Measurements from ENCODE around the gene RSL1D1.
"Not testable (repeated sequence)": the region's sequence is repeated elsewhere in the genome, so short reads cannot be mapped to it uniquely, and the experiment has no call there.

The RSL1D1 gene

DNA sequence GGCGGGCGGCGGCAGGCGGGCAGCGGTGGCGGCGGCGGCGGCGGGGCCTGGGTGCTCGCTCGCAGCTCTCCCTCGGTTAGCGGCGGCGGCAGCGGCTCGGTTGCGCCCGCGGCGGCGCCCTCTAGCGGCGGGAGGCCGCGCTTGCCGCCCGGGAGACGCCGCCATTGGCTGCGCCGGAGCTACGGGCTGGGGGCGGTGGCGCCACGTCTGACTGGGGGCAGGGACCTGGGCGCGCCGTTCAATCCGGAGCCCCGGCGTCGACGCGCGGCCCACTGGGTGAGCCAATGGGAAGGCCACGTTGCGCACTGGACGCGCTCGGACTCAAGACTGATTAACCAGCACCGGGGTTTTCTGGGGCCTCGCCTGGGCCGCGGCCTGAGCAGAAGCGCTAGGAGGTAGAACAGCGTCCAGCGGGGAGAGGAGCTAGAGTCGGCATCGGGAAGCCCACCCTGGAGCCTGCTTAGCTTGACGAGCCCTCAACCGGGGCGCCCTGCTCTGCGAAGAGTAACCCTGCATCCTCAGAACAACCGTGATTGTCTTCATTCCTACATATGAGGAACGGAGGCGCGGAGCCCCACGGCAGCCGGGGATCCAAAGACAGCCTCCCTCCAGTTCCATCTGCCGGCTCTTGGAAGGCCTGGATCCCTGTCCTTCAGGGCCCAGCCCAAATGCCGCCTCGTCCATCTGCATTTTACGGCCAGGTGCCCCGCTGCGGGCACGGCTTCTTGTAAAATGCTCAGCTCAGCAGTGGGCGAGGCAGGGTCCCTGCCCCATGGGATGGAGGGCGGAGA is 54.0 kb downstream of the RSL1D1 start, which contains the start of gene ZC3H7A:
Gene ZC3H7A (minus strand): TSS at position 93 of the 791 bp plus-strand sequence. CDS start 14,904 bp downstream, outside the sequence.
- DNase-seq, result peak; percentile 98

DNA sequence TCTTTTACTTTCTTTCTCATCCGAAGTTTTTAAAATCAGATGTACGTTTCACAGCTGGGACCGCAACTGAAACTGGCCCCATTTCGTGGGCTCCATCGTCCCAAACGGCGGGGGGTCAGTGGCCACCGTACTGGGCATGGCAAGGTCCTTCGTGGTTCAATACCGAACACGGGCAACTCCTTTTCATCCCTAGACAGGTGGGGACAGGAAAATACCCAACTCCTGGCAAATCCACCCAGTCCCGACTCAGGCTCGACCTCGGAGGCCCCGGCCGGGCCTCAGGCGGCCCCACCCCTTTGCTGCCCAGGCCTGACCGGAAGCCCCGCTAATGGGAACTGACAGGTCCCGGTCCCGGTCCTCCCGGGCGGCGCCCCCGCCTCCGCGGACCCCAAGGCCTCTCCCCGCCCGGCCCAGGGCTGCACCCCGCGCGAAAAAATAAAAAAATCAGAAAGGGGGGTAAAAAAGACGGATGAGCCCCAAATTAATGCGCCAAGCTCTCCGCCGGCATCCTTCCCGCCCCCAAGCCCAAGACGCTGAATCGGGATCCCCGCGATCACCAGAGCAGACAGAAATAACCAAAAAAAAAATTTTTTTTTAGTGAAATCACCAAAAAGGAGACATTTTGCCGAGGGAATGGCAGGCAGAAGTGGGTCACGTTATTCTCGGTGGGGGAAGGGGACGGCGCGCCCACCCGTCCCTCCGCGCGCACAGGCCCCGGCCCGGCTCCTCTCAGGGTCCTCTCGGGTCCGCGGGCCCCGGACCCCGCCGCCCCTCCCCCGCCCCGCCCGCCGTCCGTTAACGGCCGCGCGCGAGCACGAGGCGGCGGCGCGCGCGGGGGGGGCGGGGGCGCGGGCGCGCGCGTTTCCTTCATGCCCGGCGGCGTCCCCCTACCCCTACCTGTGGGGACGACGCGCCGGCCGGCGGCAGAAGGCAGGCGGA is 54.8 kb downstream of the RSL1D1 start:
- peak; percentile 40 for DNase-seq

DNA sequence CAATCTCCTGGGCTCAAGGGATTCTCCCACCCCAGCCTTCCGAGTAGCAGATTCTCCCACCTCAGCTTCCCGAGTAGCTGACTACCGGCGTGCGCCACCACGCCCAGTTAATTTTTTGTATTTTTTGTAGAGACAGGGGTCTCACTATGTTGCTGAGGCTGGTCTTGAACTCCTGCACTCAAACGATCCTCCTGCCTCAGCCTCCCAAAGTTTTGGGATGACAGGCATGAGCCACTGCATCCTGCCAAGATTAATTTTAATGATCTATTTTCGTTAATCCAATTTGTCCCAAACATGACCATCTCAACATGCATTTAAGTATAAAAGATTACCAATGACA is 55.5 kb downstream of the RSL1D1 start:
- DNase-seq, result no peak

DNA sequence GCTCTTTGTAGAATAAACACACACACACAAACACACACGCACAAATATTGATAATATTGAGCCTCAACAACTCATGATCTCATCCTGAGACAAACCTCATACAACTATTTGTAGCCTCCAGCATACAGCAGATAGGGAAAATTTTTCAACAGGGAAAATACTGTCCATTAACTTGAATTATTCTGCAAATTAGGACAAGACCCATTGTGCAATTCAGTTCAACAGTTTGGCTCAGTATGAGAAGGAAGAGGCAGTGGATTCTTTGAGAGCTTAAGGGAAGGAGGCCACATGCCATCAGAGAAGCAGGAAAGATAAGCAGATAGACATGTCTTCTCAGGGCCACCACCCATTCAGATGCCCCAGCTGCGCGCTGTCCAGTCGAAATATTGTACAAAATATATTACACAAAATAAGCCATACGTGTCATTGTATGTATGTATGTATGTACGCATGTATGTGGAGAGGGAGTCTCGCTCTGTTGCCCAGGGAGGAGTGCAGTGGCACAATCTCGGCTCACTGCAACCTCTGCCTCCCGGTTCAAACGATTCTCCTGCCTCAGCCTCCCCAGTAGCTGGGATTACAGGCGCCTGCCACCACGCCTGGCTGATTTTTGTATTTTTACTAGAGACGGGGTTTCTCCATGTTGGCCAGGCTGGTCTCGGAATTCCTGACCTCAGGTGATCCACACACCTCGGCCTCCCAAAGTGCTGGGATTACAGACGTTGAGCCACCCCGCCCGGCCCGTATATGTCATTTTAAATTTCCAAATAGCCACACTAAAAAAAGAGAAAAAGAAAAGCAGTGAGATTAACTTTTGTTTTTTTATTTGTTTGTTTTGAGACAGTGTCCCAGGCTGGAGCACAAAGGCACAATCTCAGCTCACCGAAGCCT is 56.1 kb downstream of the RSL1D1 start:
- DNase-seq, result no peak

DNA sequence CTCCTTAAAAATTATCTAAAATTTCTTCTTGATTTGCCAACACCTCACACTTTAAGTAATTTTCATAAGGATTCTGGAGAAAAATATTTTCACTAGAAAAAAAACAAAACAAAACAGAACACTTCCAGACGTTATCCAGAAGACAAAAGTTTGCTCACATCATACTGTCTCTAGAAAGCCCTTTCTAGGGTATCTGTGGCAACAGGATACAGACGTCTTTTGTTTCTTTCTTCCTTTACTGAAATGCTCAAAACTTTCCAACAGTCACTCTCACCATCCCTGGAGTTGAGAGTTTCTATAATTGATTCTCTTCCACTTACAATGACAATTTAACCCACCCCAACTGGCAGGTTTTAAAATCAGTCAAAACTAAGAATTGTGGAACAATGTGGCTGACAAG is 56.9 kb downstream of the RSL1D1 start:
- DNase-seq, result no peak

DNA sequence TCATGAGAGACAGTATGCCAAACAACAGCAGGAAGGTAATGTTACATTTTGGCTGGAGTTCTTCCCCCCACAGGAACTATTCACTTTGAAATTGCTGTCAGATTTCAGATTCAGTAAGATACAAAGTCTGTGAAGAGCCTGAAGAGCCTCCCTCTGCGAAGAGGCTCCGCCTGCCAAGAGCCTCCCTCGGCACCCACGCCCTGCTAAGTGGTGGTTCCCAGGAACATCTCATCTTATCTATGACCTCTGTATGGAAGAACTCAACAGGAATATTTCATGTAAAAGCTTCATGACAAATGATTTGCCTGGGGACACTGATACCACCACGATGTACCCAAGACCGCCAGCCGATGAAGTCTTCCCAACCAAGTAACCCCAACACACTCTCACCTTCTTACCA is 57.5 kb downstream of the RSL1D1 start:
- DNase-seq, result no peak

DNA sequence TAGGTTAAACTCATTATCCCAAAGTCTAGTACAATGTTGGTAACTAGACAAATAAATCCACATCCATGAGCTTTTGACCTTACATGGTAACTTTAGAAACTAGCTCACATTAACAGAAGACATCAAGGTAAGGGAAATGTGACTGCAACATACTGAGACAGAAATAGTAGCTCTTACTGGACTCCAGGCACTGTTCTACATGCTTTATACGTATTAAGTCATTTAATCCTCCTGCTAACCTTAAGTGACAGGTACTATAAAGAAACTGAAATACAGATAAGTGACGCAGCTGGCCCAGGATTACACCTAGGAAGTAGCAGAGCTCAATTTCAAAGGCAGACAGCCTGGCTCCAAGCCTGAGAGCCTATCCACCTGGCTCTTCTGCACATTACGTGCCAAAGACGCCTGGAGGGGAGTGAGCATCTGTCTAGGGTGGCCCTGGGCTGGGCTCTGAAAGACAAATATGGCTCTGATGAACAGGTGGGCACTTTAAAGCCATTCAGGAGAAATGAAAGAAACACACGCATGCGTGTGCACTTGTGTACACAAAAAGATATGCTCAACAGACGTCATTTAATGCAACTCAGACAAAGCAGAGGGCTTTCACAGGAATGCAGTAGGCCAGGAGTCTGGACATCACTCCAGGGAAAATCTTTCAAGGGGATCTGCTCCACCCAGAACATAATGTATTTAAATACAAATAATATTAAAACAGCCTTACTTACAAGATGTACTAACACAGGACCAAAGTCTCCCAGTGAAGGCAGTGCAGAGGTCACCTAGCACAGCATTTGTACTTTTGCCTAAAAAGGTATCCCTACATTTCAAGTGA is 58.7 kb downstream of the RSL1D1 start:
- DNase-seq, result no peak

DNA sequence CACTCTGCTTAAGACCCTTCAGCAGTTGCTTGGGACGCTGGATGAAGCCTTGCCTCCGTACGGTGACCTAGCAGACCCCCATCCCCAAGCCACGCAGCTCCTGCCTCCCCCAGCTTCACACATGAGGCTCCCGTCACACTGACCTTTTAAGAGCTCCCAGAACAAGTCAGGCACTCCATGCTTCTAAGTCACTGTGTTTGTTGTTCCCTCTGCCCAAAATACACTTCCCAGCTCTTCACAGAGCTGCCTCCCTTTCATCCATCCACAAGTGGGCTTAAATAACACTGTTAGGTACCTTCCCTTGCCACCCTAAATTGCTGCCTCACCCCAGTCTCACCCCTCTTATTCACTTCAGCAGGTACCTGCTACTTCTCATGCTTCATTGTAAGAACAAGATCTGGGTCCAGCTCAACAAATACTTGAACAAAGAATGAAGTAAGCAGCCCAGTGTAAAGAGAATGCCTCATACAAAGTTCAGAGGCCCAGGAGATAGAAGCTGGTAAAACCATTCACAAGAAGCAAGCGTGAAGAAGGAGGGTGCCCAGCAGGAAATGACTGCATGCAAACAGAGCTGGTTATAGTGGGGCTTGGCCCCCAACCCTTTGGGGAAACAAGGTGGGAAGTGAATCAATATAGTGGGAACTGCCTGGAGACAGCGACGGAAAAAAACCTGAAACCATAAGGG is 60.1 kb downstream of the RSL1D1 start:
- no peak for DNase-seq

DNA sequence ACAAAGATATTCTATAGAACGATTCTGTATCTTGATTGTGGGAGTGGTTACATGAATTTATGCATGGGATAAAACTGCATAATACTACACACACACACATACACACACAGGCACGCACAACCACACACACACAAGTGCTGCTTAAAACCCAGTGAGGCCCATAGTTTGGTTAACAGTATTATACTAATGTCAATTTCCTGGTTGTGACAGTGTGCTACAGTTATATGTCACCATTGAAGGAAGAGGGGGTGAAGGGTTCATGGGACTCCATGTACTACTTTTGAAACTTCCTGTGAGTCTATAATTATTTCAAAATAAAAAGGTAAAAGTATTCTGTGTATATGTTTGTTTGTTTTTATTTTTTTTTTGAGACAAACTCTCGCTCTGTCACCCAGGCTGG is 62.4 kb downstream of the RSL1D1 start:
- DNase-seq, result no peak

DNA sequence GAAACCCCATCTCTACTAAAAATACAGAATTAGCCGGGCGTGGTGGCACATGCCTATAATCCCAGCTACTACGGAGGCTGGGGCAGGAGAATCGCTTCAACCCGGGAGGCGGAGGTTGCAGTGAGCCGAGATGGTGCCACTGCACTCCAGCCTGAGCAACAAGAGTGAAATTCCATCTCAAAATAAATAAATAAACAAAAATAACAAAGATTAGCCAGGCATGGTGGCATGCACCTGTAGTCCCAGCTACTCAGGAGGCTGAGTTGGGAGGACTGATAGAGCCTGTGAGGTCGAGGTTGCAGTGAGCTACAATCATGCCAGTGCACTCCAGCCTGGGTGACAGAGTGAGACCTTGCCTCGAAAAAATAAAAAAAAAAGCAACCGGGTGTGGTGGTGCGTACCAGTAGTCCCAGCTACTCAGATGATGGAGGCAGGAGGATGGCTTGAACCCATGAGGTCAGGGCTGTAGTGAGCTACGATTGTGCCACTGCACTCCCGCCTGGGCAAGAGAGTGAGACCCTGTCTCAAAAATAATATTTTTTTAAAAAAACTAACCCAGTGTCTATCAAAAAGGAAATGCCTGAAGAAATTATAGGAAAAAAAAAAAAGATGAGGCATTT is 66.3 kb downstream of the RSL1D1 start:
- not testable (repeated sequence) for DNase-seq

DNA sequence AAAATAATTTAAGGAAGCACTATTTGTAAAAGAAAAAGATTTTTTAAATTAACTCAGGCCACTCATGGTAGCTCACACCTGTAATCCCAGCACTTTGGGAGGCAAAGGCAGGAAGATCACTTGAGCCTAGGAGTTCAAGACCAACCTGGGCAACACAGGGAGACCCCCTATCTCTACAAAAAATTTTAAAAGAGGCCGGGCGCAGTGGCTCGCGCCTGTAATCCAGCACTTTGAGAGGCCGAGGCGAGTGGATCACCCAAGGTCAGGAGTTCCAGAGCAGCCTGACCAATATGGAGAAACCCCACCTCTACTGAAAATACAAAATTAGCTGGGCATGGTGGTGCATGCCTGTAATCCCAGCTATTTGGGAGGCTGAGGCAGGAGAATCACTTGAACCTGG is 67.0 kb downstream of the RSL1D1 start:
- not testable (repeated sequence) for DNase-seq

DNA sequence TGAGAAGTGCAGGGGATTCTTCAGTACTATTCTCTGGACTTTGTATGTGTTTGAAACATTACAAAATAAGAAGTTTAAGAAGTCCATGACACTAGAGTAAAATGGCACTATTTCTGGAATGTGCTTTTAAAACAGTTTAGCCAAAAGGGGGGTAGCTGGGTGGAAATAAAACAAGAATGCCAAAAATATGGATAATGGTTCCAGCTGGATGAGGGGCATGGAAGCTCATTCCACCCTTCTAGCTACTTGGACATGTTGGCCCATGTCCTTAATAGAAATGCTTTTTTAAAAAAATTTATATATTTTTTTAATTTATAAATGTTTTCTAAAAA is 67.3 kb downstream of the RSL1D1 start:
- DNase-seq, result no peak

Data from HCEC 1CT (cell line).